Memory B cell (primary cell): ENCODE measurements around the gene TMEM178A.
"Not testable (repeated sequence)": the region's sequence is repeated elsewhere in the genome, so short reads cannot be mapped to it uniquely, and the experiment has no call there.

ENCODE experiments used
- ATAC-seq: fragments of 150-1000 bp; cut with Tn5 transposase; 2 replicates; pipeline ENCODE4 v1.10.0; 2021; ENCODE audit warnings: low read depth, mild to moderate bottlenecking, moderate library complexity
- DNase-seq, 2 donors: peaks; one replicate each; pipeline ENCODE4 v3.0.0; 2022; ENCODE audit warnings: low spot score in 2 of 2
- H3K27ac Mint-ChIP-seq: one replicate; pipeline ENCODE4 v1.8.0; 2022; ENCODE audit warnings: mild to moderate bottlenecking, moderate library complexity, mixed read lengths
- H3K27me3 Mint-ChIP-seq: one replicate; pipeline ENCODE4 v1.8.0; 2022; ENCODE audit warnings: mixed read lengths
- H3K36me3 Mint-ChIP-seq: one replicate; pipeline ENCODE4 v1.8.0; 2022; ENCODE audit warnings: mild to moderate bottlenecking, mixed read lengths
- H3K4me1 Mint-ChIP-seq: one replicate; pipeline ENCODE4 v1.8.0; 2022; ENCODE audit warnings: mixed read lengths
- H3K4me3 Mint-ChIP-seq: one replicate; pipeline ENCODE4 v1.8.0; 2022; ENCODE audit warnings: mild to moderate bottlenecking, moderate library complexity, mixed read lengths
- H3K9me3 Mint-ChIP-seq: one replicate; pipeline ENCODE4 v1.8.0; 2022; ENCODE audit warnings: mixed read lengths

The TMEM178A gene

DNA sequence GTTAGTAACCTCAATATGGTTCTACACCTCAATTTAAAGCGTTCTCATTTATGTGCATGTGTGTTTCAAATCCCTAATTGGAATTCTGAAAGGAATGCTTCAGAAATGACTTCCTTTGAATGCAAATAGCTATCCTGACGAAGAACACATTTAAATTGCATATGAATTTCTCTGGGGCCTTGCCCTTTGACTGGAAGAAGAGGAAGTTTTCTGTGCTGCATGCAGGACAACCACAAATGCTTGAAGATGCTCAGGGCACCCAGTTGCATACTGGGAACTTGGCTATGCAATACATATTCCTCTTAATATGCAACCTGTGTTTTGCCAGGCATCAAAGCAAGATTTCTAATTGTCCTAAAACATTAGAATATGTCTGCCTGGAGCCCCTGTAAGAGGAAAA is 55.3 kb downstream of the TMEM178A start:
- H3K4me1 Mint-ChIP-seq = no peaks in the 10 kb centered on the region
- no peaks in the 10 kb centered on the region for H3K36me3 Mint-ChIP-seq
- no peak overlapping the region for H3K27ac Mint-ChIP-seq
- peaks cover 8% of the 10 kb centered on the region for H3K27me3 Mint-ChIP-seq
- DNase-seq = no peak
- H3K9me3 Mint-ChIP-seq = no peaks in the 10 kb centered on the region
- no peak for ATAC-seq
- H3K4me3 Mint-ChIP-seq = no peak overlapping the region

DNA sequence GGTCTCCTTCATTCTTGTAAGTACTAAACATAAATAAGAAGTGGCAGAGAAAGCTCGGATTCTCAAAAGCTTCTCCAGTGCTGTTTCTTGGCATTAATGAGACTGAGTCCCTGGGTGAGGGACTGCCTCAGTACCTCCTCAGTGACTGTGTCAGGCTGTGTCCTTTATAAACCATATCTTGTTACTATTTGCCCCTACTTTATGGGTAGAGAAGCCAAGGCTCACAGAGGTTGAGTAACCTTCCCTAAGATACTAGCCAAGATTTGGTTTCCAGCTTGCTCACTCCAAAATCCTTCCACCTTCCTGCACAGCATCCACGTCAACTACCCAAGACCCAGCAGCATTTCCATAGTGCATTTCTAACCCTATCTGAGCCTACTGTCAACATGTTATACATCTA is 57.8 kb downstream of the TMEM178A start:
- Mint-ChIP-seq H3K4me1 (peaks cover 3% of the 10 kb centered on the region), H3K9me3 (peaks cover 2% of the 10 kb centered on the region), H3K36me3 (peaks cover 2% of the 10 kb centered on the region), H3K27me3 (peaks cover 7% of the 10 kb centered on the region), H3K27ac (no peak overlapping the region), H3K4me3 (no peak overlapping the region)
- DNase-seq (no peak), ATAC-seq (no peak)

GRCh38 chr2:39723946-39724827 is 58.5 kb downstream of the TMEM178A start:
- Mint-ChIP-seq H3K36me3 (peaks cover 2% of the 10 kb centered on the region), H3K27me3 (peaks cover 7% of the 10 kb centered on the region), H3K4me3 (no peak overlapping the region), H3K4me1 (peaks cover 5% of the 10 kb centered on the region), H3K9me3 (peaks cover 2% of the 10 kb centered on the region), H3K27ac (no peak overlapping the region)
- ATAC-seq (no peak), DNase-seq (no peak)

DNA sequence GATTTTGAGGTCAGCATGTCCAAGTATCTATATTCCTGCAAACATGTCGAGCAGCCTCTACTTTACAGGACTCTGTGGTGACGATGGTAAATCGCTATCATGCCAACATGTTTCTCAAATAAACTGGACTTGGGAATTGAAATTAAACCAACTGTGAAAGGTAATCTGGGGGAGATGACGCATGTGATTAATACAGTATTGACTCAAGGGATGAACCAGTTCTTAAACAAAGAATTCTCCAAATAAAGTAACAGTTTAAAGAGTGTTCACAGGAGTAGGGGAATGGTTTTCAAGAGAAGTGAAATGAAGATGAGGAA is 59.1 kb downstream of the TMEM178A start:
- peaks cover 5% of the 10 kb centered on the region for H3K4me1 Mint-ChIP-seq

DNA sequence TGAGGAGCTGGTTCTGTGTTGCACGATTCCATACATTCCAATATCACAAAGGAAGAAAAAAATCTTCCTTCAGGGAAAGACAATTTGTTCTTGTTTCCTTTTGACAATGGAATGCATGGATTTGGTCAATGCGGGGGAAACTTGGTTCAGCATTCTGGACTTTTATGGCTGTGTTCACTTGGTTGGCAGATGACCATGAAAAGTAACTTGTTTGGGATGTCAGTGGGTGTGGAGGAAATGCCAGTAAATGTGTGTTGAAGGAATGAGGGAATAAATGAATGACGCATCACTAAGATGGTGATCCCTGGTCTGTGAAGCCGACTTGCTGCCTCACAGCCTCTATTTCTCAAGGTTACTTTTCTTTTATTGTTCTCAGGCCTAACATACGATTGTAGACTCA is 59.7 kb downstream of the TMEM178A start:
- ATAC-seq (no peak), DNase-seq (no peak)
- Mint-ChIP-seq H3K4me3 (no peak overlapping the region), H3K9me3 (peaks cover 2% of the 10 kb centered on the region), H3K27me3 (peaks cover 5% of the 10 kb centered on the region), H3K4me1 (peaks cover 5% of the 10 kb centered on the region), H3K27ac (no peak overlapping the region), H3K36me3 (peaks cover 2% of the 10 kb centered on the region)

More for the DNA sequence above, 59.1 kb downstream of the TMEM178A start:
- Mint-ChIP-seq H3K27me3 (peaks cover 7% of the 10 kb centered on the region), H3K36me3 (peaks cover 2% of the 10 kb centered on the region), H3K4me3 (no peak overlapping the region), H3K27ac (no peak overlapping the region), H3K9me3 (peaks cover 2% of the 10 kb centered on the region)
- ATAC-seq (no peak), DNase-seq (no peak)

- H3K4me3 Mint-ChIP-seq, H3K9me3 Mint-ChIP-seq, ATAC-seq, H3K36me3 Mint-ChIP-seq, H3K27me3 Mint-ChIP-seq, DNase-seq, H3K27ac Mint-ChIP-seq, H3K4me1 Mint-ChIP-seq: not testable (repeated sequence)
These were observed 62.4 kb downstream of the TMEM178A start for GRCh38 chr2:39728085-39728484.

- ATAC-seq (peak; percentile 67), DNase-seq (peak; percentile 18 to 25)
- Mint-ChIP-seq H3K27ac (no peak overlapping the region), H3K4me3 (no peak overlapping the region), H3K36me3 (peaks cover 10% of the 10 kb centered on the region), H3K9me3 (peaks cover 3% of the 10 kb centered on the region), H3K4me1 (peaks cover 5% of the 10 kb centered on the region), H3K27me3 (no peaks in the 10 kb centered on the region)
These were observed 63.2 kb downstream of the TMEM178A start for GRCh38 chr2:39728941-39729351.

- Mint-ChIP-seq H3K4me3 (no peak overlapping the region), H3K27ac (no peak overlapping the region), H3K4me1 (peaks cover 5% of the 10 kb centered on the region), H3K27me3 (no peaks in the 10 kb centered on the region), H3K36me3 (peaks cover 20% of the 10 kb centered on the region), H3K9me3 (peaks cover 3% of the 10 kb centered on the region)
- no peak for ATAC-seq
- DNase-seq = no peak
These were observed 64.6 kb downstream of the TMEM178A start for GRCh38 chr2:39730276-39730675.

DNA sequence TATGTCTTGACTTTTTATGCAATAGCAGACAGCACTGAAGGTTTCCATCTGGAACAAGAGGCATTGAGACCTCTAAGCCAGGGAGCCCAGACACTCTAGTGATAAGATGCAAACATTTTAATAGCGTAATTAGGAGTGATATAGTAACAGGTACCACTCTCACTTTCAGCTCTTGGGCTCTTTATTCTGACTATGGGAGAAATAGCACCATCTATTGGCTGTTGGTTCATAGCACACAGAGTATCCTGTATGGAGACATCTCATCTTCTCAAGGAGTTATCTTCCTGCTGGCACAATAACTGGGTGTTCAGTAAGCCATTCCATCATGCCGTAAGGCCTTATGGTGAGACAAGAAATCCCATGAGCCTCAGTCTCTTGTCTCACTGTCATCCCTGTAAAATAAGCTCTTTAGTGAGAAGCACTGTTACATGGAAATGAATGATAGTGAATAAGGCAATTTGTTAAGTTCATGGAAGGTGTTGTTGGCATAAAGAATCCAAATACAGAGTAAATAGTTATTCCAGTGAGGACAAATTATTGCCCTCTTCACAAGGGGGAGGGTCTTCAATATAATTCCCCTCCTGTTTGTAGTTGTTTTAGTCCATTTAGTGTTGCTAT is 65.1 kb downstream of the TMEM178A start:
- ATAC-seq = peak; percentile 65
- DNase-seq = peak in 1 of 2 donors; percentile 11

DNA sequence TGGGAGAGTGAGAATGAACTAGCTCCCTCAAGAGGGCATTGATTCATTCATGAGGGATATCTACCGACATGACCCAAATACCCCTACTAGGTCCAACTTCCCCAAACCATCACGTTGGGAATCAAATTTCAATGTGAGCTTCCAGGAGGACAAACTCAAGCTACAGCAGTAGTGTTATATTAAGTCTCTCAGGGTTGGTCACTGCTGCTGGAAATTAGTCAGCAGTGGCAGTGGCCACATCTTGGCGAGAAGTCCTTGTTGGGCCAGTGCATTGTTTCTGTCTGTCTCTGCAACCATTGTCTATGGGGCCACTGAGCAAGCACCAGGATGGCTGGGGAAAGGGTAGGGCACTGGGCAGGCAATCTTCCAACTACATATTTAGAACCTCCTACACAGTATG is 65.8 kb downstream of the TMEM178A start:
- no peak overlapping the region for H3K4me3 Mint-ChIP-seq
- DNase-seq (no peak), ATAC-seq (no peak)
- H3K27me3 Mint-ChIP-seq = no peaks in the 10 kb centered on the region
- H3K27ac Mint-ChIP-seq = no peak overlapping the region
- H3K36me3 Mint-ChIP-seq = peaks cover 20% of the 10 kb centered on the region
- H3K4me1 Mint-ChIP-seq = peaks cover 5% of the 10 kb centered on the region
- H3K9me3 Mint-ChIP-seq = peaks cover 3% of the 10 kb centered on the region

More for the DNA sequence above, 65.1 kb downstream of the TMEM178A start:
- H3K27me3 Mint-ChIP-seq = no peaks in the 10 kb centered on the region
- no peak overlapping the region for H3K4me3 Mint-ChIP-seq
- peaks cover 3% of the 10 kb centered on the region for H3K9me3 Mint-ChIP-seq
- H3K4me1 Mint-ChIP-seq = peaks cover 5% of the 10 kb centered on the region
- H3K27ac Mint-ChIP-seq = no peak overlapping the region
- H3K36me3 Mint-ChIP-seq = peaks cover 20% of the 10 kb centered on the region

- no peak overlapping the region for H3K4me3 Mint-ChIP-seq
- peaks cover 3% of the 10 kb centered on the region for H3K9me3 Mint-ChIP-seq
- no peaks in the 10 kb centered on the region for H3K27me3 Mint-ChIP-seq
- H3K27ac Mint-ChIP-seq = no peak overlapping the region
- ATAC-seq (no peak), DNase-seq (no peak)
- peaks cover 24% of the 10 kb centered on the region for H3K36me3 Mint-ChIP-seq
- peaks cover 5% of the 10 kb centered on the region for H3K4me1 Mint-ChIP-seq
These were observed 66.8 kb downstream of the TMEM178A start for GRCh38 chr2:39732482-39732881.

DNA sequence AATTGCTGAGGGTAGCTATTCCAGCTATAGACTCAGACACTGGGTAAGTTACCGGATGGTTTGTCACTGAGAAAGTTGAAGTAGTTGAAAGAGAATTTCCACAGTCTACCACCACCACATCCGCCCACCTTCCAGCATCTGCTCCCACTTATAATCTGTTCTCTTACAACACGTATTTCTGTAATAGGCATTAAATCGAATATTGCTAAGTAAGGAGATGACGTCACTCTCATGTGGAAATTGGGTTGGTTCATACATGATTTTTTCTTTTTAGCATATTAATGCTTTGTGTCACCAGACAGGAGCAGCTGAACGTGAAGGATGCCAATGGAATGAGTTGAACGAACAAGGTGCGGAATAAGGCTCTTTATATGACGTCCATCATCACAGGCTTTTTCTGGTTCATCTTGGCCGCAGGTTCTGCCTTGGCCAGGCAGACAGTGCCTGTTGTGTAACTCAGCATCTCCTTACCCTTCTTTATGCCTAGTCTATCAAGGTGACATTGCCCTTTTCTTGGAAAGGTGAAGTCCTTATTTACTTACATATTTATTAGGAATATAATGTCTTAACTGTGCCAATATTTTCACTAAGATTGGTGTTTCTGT is 67.5 kb downstream of the TMEM178A start:
- Mint-ChIP-seq H3K36me3 (peaks cover 27% of the 10 kb centered on the region), H3K27me3 (no peaks in the 10 kb centered on the region), H3K9me3 (peaks cover 2% of the 10 kb centered on the region), H3K27ac (no peak overlapping the region), H3K4me1 (peaks cover 3% of the 10 kb centered on the region), H3K4me3 (no peak overlapping the region)
- DNase-seq (no peak), ATAC-seq (no peak)

DNA sequence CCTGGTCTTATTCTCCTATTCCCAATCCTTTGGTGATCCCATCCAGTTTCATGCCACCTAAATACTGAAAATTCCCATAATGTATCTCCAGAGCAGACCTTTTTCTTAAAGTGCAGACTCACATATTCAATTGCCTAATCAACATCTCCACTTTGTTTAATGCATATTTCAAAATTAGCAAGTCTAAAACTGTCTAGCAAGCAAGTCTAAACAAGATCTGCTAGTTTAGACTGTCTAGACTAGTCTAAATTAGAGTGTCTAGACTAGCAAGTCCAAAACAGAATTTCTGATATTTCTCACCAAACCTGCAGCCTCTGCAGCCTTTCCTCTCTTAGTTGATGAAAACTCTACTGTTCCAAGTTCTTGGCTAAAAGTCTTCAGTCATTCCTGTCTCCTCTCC is 68.7 kb downstream of the TMEM178A start:
- Mint-ChIP-seq H3K27me3 (no peaks in the 10 kb centered on the region), H3K4me1 (no peaks in the 10 kb centered on the region), H3K36me3 (peaks cover 31% of the 10 kb centered on the region), H3K4me3 (no peak overlapping the region), H3K27ac (peak overlapping the region; percentile 2), H3K9me3 (peaks cover 2% of the 10 kb centered on the region)
- ATAC-seq (no peak), DNase-seq (no peak)

- Mint-ChIP-seq H3K9me3 (peaks cover 2% of the 10 kb centered on the region), H3K27me3 (no peaks in the 10 kb centered on the region), H3K4me3 (no peak overlapping the region), H3K4me1 (no peaks in the 10 kb centered on the region), H3K36me3 (peaks cover 34% of the 10 kb centered on the region), H3K27ac (no peak overlapping the region)
- ATAC-seq (no peak), DNase-seq (no peak)
These were observed 69.9 kb downstream of the TMEM178A start for GRCh38 chr2:39735648-39736047.
